Sigmoid colon (tissue), 3 donors: ENCODE results near the gene KRT73.

Experiments
- CTCF ChIP-seq, 4 experiments: fragments of 450-650 bp in 3 of 4; fragments of 200-600 bp in 1 of 4; IDR thresholded peaks; one replicate each; pipeline ENCODE4 v1.5.1; 2016 to 2019; ENCODE audit warnings: antibody characterized with exemption in 4 of 4, mild to moderate bottlenecking in 3 of 4, moderate library complexity in 2 of 4
- POLR2A ChIP-seq, 2 donors: fragments of 450-650 bp; IDR thresholded peaks; one replicate each; pipeline ENCODE4 v1.6.1; 2016; ENCODE audit warnings: antibody characterized with exemption in 2 of 2, mild to moderate bottlenecking in 2 of 2, moderate library complexity in 2 of 2

- no peak for TF ChIP-seq CTCF (IDR thresholded peaks at IDR 0.05)
- no peak for TF ChIP-seq POLR2A (IDR thresholded peaks at IDR 0.05)
These were observed 4.9 kb downstream of the KRT73 start for GRCh38 chr12:52613384-52614030.
